Suprapubic skin (tissue), 4 donors: ENCODE results near the gene RHOT2. TPM values are rescaled to one million over a fixed set of nuclear protein-coding genes. Genes with fewer than 3 reads are reported as not detected.
A peak's percentile ranks its signal among the peaks of the same experiment; 100 is the strongest.
"Not testable (repeated sequence)": the region's sequence is repeated elsewhere in the genome, so short reads cannot be mapped to it uniquely, and the experiment has no call there.

Source experiments
- DNase-seq, 2 donors: peaks; one replicate each; pipeline ENCODE4 v3.0.0-alpha.2; 2019; ENCODE audit warnings: low spot score in 2 of 2
- H3K27ac ChIP-seq: fragments of 200-600 bp; sonication (generic); one replicate; pipeline ENCODE4 v1.5.1; 2019
- H3K27me3 ChIP-seq: fragments of 200-600 bp; sonication (generic); one replicate; pipeline ENCODE4 v1.5.1; 2019
- H3K36me3 ChIP-seq: fragments of 200-600 bp; sonication (generic); one replicate; pipeline ENCODE4 v1.5.1; 2019
- H3K4me1 ChIP-seq: fragments of 200-600 bp; sonication (generic); one replicate; pipeline ENCODE4 v1.5.1; 2019
- H3K4me3 ChIP-seq: fragments of 200-600 bp; sonication (generic); one replicate; pipeline ENCODE4 v1.5.1; 2019; ENCODE audit warnings: mild to moderate bottlenecking
- H3K9me3 ChIP-seq: fragments of 200-600 bp; sonication (generic); one replicate; pipeline ENCODE4 v1.5.1; 2019
- EP300 ChIP-seq: sonication (generic); formaldehyde crosslinking; IDR thresholded peaks from one replicate; pipeline ENCODE4 v1.6.1; 2017; ENCODE audit warnings: antibody characterized with exemption
- POLR2A ChIP-seq, 2 donors: fragments of 450-650 bp; IDR thresholded peaks; one replicate each; pipeline ENCODE4 v1.6.1; 2017; ENCODE audit warnings: antibody characterized with exemption in 2 of 2, mild to moderate bottlenecking in 2 of 2, moderate library complexity in 2 of 2
- POLR2AphosphoS5 ChIP-seq, 3 donors: sonication (generic); formaldehyde crosslinking; IDR thresholded peaks; one replicate each; pipeline ENCODE4 v1.6.1; 2017; ENCODE audit warnings: antibody characterized with exemption in 3 of 3
- WGBS: methylation state at CpG from one replicate; pipeline ENCODE4 v1.1.5; 2018; 5-methylcytosine and 5-hydroxymethylcytosine counted together
- total RNA-seq, 4 donors: library from RNA; depleted of rRNA; stranded (reverse); fragments of >200 nt; gene quantifications; one replicate each; pipeline ENCODE4 v1.1.0, GENCODE V29; 2016
- TF ChIP-seq, protein P1 (sequence below), 2 donors: fragments of 200-600 bp in 1 of 2; fragments of 450-650 bp in 1 of 2; sonication (generic) in 1 of 2; IDR thresholded peaks; one replicate each; pipeline ENCODE4 v1.5.1; 2016 to 2019; ENCODE audit warnings: antibody characterized with exemption in 2 of 2, mild to moderate bottlenecking in 1 of 2, moderate library complexity in 1 of 2

RHOT2 gene
- total RNA-seq, 4 donors from 2014 or later = 66.9 to 156 (median 96.8) TPM

DNA sequence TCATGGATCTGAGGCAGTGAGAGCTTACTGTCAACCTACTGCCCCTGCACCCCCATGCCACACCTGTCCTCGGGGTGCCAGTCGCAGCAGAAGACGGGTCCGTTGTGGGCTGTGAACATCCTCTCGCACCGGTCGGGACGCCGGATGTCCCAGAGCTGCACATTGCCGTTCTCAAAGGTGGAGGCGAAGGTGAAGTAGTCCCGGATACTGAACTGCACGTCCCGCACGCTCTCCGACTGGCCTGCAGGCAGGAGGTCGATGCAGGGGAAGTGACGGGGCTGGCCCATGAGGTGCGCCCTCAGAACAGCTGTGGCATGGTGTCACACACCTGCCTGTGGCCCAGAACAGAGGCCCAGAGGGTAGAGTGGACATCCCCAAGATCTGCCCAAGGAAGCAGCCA, 19.6 kb downstream of the RHOT2 start:
- no peak for DNase-seq
- H3K4me3 ChIP-seq = no peak overlapping the region
- WGBS = 86% methylated on average over 19 of the region's 19 CpGs
- H3K27ac ChIP-seq = no peak overlapping the region
- H3K4me1 ChIP-seq = peaks cover 70% of the 10 kb centered on the region
- H3K27me3 ChIP-seq = peaks cover 8% of the 10 kb centered on the region
- peaks cover 23% of the 10 kb centered on the region for H3K36me3 ChIP-seq
- H3K9me3 ChIP-seq = no peaks in the 10 kb centered on the region
- TF ChIP-seq POLR2A (IDR thresholded peaks at IDR 0.05) = no peak
- no peak for TF ChIP-seq EP300

DNA sequence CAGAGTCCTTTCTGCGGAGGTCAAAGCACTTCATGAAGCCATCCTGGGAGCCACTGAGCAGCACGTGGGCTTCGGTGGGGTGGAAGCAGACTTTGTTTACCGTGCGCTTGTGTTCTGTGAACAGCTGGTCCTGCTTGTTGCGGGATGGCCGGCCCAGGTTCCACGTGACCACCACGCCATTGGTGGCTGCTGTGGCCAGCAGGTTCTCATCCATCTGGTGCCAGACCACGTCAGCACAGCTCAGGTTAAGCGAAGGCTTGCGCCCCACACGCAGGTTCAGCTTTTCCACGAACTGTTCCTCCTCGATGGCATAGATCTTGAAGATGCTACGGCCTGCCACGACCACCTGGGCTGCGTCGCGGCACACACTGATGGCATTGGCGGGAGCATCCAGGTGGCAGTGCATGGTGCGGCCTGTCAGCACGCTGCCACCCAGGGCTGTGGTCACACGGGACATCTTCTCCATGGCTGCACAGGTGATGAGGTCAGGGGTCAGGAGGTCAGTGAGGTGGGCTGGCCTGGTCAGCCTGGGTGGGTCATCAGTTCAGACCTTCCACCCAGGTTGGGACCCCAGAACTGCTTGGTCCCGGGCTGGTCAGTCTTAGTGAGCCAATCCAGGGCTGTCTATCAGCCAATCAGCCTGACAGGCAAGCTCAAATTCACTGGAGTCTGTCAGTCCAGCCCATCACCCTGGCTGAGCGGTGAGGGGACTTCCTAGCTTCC, 21.4 kb downstream of the RHOT2 start:
- Histone ChIP-seq H3K27me3 (peaks cover 25% of the 10 kb centered on the region), H3K4me3 (peak overlapping the region; percentile 98), H3K9me3 (no peaks in the 10 kb centered on the region), H3K4me1 (peaks cover 68% of the 10 kb centered on the region), H3K36me3 (peaks cover 16% of the 10 kb centered on the region), H3K27ac (peak overlapping the region; percentile 92)
- DNase-seq = no peak
- no peak for TF ChIP-seq POLR2A (IDR thresholded peaks at IDR 0.05)
- TF ChIP-seq, protein P1, sequence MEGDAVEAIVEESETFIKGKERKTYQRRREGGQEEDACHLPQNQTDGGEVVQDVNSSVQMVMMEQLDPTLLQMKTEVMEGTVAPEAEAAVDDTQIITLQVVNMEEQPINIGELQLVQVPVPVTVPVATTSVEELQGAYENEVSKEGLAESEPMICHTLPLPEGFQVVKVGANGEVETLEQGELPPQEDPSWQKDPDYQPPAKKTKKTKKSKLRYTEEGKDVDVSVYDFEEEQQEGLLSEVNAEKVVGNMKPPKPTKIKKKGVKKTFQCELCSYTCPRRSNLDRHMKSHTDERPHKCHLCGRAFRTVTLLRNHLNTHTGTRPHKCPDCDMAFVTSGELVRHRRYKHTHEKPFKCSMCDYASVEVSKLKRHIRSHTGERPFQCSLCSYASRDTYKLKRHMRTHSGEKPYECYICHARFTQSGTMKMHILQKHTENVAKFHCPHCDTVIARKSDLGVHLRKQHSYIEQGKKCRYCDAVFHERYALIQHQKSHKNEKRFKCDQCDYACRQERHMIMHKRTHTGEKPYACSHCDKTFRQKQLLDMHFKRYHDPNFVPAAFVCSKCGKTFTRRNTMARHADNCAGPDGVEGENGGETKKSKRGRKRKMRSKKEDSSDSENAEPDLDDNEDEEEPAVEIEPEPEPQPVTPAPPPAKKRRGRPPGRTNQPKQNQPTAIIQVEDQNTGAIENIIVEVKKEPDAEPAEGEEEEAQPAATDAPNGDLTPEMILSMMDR (IDR thresholded peaks at IDR 0.05) = no peak
- TF ChIP-seq POLR2AphosphoS5 (IDR thresholded peaks at IDR 0.05) = no peak
- TF ChIP-seq EP300 = no peak
- WGBS = 87% methylated on average over 3 of the region's 26 CpGs

DNA sequence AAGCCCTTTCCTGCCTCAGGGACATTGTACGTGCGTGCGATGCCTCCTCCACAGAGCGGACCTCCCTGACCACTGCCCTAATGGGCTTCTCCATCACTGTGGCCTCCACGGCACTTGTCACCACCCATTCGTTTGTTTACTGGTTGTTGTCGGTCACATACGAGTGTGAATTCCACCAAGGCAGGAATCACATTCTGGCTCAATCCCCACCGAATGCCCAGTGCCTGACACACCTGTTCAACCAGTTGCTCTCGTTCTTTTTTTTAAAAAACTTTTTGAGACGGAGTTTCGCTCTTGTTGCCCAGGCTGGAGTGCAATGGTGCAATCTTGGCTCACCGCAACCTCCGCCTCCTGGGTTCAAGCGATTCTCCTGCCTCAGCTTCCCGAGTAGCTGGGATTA, 23.3 kb downstream of the RHOT2 start:
- peaks cover 16% of the 10 kb centered on the region for H3K36me3 ChIP-seq
- H3K27me3 ChIP-seq = peaks cover 44% of the 10 kb centered on the region
- H3K9me3 ChIP-seq, DNase-seq, H3K4me3 ChIP-seq, H3K27ac ChIP-seq: not testable (repeated sequence)
- WGBS = 67% methylated on average over 16 of the region's 16 CpGs
- H3K4me1 ChIP-seq = peaks cover 68% of the 10 kb centered on the region

DNA sequence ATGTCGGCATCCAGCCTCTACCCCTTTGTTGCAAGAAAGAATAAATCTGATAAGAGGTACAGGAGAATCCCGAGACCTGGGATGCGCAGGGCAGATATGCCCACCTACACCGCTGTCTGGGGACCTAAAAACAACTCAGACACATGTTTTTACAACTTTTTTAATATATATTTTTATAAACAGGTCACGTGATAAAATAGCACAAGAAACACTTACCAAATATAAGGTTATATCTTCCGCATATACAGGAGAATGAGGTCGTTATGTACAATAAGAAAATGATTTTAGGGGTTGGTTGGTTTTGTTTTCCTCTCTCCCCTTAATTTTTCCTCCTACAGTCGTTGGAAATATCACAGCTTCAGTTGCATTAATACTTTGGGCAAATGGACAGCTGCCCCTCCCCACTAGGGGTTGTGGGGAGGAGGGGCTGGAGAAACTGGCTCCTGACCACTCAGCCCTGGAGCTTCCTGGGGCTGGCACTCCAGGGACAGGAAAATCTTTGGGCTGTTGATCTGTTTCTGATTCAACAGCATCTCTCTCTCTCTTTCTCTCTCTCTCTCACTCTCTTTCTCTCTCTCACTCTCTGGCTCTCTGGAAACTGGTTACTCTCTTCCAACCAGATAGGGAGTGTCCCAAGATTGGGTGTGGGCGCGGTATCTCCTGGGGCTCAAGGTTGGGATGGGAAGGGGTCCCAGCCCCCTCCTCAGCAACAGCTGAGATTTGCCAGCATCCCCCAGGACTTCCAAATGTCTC, 24.6 kb downstream of the RHOT2 start:
- TF ChIP-seq POLR2AphosphoS5 (IDR thresholded peaks at IDR 0.05) (no peak), POLR2A (IDR thresholded peaks at IDR 0.05) (no peak), EP300 (no peak)
- TF ChIP-seq, protein P1 (IDR thresholded peaks at IDR 0.05) = no peak
- H3K27ac ChIP-seq = no peak overlapping the region
- WGBS = 51% methylated on average over 10 of the region's 10 CpGs
- H3K4me1 ChIP-seq = peaks cover 69% of the 10 kb centered on the region
- no peak overlapping the region for H3K4me3 ChIP-seq
- H3K9me3 ChIP-seq = no peaks in the 10 kb centered on the region
- H3K27me3 ChIP-seq = peaks cover 57% of the 10 kb centered on the region
- no peak for DNase-seq
- H3K36me3 ChIP-seq = peaks cover 6% of the 10 kb centered on the region

DNA sequence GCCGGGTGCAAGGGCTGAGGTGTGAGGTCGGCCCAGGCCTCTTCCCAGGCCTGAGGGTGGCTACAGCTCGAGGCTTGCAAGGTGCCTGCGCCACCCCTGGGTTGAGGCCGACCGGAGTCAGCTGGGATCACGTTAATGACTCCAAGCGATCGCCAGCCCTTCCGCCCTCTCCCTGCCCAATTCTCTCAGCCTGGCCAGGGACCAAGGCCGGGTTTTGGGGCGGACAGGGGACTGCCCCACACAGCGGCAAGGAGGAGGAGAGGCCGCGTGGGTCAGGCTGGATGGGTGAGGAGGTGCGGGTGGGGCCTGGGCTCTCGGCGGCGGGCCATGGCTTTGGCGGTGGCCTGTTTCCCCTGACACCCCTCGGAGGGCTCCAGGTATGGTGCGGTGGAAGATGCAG, 25.4 kb downstream of the RHOT2 start:
- peaks cover 68% of the 10 kb centered on the region for H3K4me1 ChIP-seq
- no peaks in the 10 kb centered on the region for H3K36me3 ChIP-seq
- peaks cover 66% of the 10 kb centered on the region for H3K27me3 ChIP-seq
- no peak for DNase-seq
- no peaks in the 10 kb centered on the region for H3K9me3 ChIP-seq
- peak overlapping the region; percentile 32 for H3K27ac ChIP-seq
- no peak overlapping the region for H3K4me3 ChIP-seq
- no peak for TF ChIP-seq POLR2A (IDR thresholded peaks at IDR 0.05)
- no peak for TF ChIP-seq POLR2AphosphoS5 (IDR thresholded peaks at IDR 0.05)
- TF ChIP-seq EP300 = no peak
- TF ChIP-seq, protein P1 (IDR thresholded peaks at IDR 0.05) = no peak
- 13% methylated on average over 9 of the region's 22 CpGs for WGBS

DNA sequence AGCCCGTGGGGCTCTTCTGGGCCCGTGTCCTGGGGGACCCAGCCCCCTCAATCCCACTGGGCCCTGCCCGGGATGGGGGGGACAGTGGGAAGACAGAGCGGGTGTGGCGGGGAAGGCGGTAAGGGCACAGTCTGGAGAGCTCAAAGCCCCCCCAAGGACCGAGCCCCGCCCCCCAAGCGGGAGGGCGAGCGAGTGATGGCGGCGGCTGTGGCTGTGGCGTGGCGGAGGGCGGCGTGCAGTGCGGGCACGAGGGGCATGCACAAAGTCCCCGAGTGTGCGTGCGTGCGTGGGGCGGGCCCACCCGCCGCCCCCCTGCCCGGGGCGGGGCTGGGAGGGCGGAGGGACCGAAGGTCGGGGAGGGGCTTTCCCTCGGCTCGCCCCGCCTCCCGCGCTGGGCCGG, 25.8 kb downstream of the RHOT2 start:
- DNase-seq = no peak
- Histone ChIP-seq H3K4me3 (peak overlapping the region; percentile 50), H3K4me1 (peaks cover 64% of the 10 kb centered on the region), H3K36me3 (no peaks in the 10 kb centered on the region), H3K27ac (no peak overlapping the region), H3K27me3 (peaks cover 68% of the 10 kb centered on the region), H3K9me3 (no peaks in the 10 kb centered on the region)
- 13% methylated on average over 6 of the region's 37 CpGs for WGBS
- TF ChIP-seq, protein P1 (IDR thresholded peaks at IDR 0.05) = no peak
- TF ChIP-seq EP300 (no peak), POLR2A (IDR thresholded peaks at IDR 0.05) (no peak), POLR2AphosphoS5 (IDR thresholded peaks at IDR 0.05) (no peak)
